HG03558 (cell line): ENCODE measurements around the gene PRICKLE1.
"Not testable (repeated sequence)": the region's sequence is repeated elsewhere in the genome, so short reads cannot be mapped to it uniquely, and the experiment has no call there.

Experiments used
- ATAC-seq: cut with Tn5 transposase; IDR thresholded peaks from one replicate; pipeline ENCODE4 v1.9.1; 2021; ENCODE audit warnings: moderate number of reproducible peaks; ENCODE audit not compliant: unreplicated experiment; ENCODE audit errors: extremely low read depth

The PRICKLE1 gene

DNA sequence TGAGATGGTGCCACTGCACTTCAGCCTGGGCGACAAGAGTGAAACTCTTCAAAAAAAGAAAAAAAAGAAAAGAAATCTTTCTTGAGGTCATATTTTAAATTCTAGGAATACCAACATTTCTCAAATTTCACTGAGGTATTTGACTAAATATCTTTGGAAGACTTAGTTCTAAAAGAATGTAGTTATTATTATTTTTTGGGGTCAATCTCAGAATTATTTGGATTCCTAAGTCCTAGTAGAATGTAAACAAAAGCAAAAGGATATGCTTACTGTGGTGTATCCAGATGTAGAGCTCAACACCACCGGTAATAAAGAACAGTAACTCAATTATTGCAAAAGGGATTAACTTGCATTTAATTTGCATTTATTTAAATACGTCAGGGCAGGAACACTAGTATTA lies 25.0 kb downstream of the PRICKLE1 start:
- ATAC-seq, result no peak

- no peak for ATAC-seq
Observed at GRCh38 chr12:42560977-42561376, 28.6 kb downstream of the PRICKLE1 start.

GRCh38 chr12:42557586-42558172 lies 31.9 kb downstream of the PRICKLE1 start:
- ATAC-seq, result no peak

DNA sequence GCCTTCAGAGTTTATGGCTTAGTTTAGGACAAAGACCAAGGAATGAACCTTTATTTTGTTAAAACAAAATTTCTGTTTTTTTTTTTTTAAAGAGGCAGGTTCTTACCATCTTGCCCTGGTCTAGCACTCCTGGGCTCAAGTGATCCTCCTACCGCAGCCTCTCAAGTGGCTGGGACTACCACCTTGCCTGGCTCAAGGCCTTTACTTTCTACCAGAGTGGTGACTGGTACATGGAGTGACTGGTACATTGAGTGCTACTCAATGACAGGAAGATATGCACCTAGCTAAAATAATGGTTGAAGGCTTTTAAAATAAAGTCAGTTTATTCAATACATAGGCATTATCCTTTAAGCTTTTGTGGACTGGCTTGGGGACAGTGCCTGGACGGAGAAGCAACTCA lies 32.6 kb downstream of the PRICKLE1 start:
- ATAC-seq, result no peak

DNA sequence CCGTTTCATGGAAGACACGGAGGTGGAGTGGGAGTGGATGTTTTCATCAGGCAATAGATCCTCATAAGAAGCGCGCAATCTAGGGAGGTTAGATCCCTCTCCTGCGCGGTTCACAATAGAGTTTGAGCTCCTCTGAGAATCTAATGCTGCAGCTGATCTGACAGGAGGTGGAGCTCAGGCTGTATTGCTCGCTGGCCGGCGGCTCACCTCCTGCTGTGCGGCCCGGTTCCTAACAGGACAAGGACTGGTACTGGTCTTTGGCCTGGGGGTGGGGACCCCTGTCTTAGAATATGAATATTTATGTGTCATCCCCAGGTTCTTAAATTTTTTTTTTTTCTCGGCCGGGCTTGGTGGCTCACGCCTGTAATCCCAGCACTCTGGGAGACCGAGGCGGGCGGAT lies 36.7 kb downstream of the PRICKLE1 start:
- ATAC-seq, result no peak

- no peak for ATAC-seq
Observed at GRCh38 chr12:42550800-42551199, 38.7 kb downstream of the PRICKLE1 start.

- ATAC-seq, result no peak
Observed at GRCh38 chr12:42546709-42547108, 42.8 kb downstream of the PRICKLE1 start.

- ATAC-seq, result no peak
Observed at GRCh38 chr12:42541965-42542364, 47.6 kb downstream of the PRICKLE1 start.

- not testable (repeated sequence) for ATAC-seq
Observed at GRCh38 chr12:42541308-42541707, 48.2 kb downstream of the PRICKLE1 start.

GRCh38 chr12:42539696-42540095 lies 49.9 kb downstream of the PRICKLE1 start:
- no peak for ATAC-seq

GRCh38 chr12:42538203-42538602 lies 51.3 kb downstream of the PRICKLE1 start:
- ATAC-seq, result no peak

DNA sequence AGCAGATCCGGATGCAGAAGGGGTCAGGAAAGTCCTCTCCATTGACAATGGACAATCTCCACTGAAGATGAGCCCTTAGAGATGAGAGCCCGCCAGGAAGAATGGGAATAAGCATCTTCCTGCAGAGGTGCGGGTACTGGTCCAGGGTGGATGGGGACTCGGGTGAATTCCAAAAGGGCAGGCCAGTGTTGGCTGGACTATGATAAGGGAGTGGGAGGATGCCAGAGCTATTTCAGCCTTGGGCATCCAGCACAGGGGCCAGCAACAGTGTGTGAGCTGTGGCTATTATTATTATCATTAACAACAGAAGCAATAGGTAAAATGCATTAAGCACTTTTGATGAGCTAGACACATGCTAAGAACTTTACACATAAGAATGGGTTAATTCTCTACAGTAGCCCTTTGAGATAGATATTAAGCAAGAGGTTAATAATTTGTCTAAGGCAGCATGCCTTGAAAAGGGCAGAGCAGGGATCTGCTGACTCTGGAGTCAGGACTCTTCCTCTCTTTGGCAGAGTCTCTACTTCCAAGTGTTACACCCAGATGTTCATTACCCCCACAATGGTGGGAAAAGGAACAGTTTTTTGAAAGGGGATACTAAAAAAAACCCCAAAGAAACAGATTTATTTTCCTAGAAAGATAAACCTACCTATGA lies 55.2 kb downstream of the PRICKLE1 start:
- no peak for ATAC-seq

- no peak for ATAC-seq
Observed at GRCh38 chr12:42530284-42530683, 59.3 kb downstream of the PRICKLE1 start.

- ATAC-seq, result no peak
Observed at GRCh38 chr12:42525444-42525843, 64.1 kb downstream of the PRICKLE1 start.

DNA sequence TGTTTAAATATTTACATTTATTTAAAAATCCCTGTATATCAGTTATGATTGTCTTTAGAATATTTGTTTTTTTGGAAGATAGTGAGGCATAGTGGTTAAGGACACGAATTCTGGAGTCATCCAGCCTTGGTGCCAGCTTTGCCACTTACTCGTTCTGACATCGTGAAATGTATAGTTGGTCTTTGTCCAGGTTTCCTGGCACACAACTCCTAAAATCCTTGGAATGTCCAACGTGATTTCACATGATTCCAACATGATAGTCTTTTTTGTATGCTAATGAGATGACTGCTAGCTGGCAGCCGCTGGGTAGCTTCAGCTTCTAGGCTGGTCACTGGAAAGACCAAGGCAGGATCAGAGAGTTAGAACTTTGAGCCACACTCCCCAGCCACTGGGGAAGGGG lies 64.8 kb downstream of the PRICKLE1 start:
- no peak for ATAC-seq

- no peak for ATAC-seq
Observed at GRCh38 chr12:42516573-42516972, 73.0 kb downstream of the PRICKLE1 start.

GRCh38 chr12:42511656-42512055 lies 77.9 kb downstream of the PRICKLE1 start:
- no peak for ATAC-seq

GRCh38 chr12:42510823-42511222 lies 78.7 kb downstream of the PRICKLE1 start:
- ATAC-seq, result no peak

GRCh38 chr12:42508913-42509460 lies 80.6 kb downstream of the PRICKLE1 start:
- no peak for ATAC-seq

GRCh38 chr12:42507565-42507964 lies 82.0 kb downstream of the PRICKLE1 start:
- no peak for ATAC-seq

DNA sequence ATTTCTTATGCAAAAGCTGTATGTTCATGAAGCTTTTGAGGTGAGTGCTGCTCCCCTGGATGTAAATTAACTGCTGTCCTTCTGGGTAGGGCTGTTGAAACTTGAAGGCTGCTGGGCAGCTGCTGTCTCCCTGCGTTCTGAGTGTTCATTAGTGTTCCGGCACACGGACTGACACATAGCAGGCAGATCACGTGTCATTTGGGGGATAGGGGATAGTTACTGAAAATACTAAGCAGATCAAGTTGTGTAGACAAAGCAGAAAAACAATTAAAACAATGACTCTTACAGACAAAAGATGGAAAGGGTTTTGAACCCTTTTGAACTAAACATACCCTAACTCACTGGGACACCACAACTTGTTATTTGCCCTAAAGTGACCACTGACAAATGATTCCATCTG lies 82.5 kb downstream of the PRICKLE1 start:
- no peak for ATAC-seq

DNA sequence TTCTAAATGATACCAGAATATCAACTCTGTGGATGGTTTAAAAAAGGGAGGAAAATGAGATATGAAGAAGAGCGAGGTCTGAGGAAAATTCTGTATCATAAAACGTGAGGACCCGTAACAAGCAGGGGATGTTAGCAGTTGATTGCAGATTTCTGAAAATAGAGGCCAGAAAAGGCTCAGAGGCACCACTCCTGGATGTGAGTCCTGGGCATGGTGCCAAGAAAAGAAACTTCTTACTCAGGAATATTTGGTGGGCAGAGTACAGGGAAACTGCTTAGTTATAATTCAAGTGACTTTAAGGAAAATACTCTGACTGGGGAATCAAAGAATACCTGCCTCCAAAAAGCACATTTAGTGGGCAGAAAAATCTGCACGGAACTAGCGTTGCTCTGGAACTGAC lies 85.5 kb downstream of the PRICKLE1 start:
- ATAC-seq, result no peak
